Measurements from ENCODE around the gene WNT5A.

Gene WNT5A

DNA sequence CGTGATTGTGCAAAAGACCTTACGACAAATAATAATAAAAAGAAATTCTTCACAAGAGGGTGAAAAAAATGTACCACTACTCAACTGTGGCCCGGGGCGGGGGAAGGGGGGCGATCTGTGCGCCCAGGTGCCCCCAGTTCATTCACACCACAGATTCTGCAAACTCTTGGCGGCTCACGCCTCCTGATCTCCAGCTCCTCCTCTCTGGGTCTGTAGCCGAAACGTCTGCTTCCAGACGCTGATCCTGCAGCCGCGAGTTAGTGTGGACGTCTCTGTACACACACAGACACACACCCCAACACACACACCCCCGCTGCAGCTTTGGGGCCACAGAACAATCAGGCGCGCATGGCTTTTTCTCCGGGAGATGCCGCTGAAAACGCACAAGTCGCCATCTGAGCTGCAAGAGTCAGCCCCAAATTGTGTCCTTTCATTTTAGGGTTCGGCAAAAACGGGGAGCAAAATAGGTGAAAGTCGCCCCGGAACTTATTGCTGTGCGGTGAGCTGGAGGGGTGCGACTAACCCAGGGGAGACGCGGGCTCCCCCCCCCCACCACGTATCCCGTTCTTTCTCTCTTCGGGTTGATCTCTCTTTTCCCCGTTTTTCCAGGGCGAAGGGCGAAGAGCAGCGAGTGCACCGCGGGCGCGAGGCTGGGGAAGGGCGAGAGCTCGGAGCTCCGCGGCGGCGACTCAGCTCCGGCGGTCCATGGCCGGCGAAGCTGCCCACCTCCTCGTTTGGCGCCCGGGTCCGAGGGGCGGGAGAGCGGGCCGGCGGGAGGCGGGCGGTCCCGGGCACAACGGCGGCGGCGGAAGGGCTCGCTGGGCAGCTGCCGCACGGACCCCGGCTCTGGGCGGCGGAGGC is 505 bp upstream of the WNT5A start:
- H3K4me3 ChIP-seq (ENCODE audit: low read depth, low read length) = peak overlapping the region; percentile 70
- TF ChIP-seq, protein P1, sequence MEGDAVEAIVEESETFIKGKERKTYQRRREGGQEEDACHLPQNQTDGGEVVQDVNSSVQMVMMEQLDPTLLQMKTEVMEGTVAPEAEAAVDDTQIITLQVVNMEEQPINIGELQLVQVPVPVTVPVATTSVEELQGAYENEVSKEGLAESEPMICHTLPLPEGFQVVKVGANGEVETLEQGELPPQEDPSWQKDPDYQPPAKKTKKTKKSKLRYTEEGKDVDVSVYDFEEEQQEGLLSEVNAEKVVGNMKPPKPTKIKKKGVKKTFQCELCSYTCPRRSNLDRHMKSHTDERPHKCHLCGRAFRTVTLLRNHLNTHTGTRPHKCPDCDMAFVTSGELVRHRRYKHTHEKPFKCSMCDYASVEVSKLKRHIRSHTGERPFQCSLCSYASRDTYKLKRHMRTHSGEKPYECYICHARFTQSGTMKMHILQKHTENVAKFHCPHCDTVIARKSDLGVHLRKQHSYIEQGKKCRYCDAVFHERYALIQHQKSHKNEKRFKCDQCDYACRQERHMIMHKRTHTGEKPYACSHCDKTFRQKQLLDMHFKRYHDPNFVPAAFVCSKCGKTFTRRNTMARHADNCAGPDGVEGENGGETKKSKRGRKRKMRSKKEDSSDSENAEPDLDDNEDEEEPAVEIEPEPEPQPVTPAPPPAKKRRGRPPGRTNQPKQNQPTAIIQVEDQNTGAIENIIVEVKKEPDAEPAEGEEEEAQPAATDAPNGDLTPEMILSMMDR (IDR thresholded peaks at IDR 0.05; ENCODE audit: borderline replicate concordance, insufficient read depth, low read depth, low read length) = peak; percentile 16; the same call in 1 of the 2 replicates

DNA sequence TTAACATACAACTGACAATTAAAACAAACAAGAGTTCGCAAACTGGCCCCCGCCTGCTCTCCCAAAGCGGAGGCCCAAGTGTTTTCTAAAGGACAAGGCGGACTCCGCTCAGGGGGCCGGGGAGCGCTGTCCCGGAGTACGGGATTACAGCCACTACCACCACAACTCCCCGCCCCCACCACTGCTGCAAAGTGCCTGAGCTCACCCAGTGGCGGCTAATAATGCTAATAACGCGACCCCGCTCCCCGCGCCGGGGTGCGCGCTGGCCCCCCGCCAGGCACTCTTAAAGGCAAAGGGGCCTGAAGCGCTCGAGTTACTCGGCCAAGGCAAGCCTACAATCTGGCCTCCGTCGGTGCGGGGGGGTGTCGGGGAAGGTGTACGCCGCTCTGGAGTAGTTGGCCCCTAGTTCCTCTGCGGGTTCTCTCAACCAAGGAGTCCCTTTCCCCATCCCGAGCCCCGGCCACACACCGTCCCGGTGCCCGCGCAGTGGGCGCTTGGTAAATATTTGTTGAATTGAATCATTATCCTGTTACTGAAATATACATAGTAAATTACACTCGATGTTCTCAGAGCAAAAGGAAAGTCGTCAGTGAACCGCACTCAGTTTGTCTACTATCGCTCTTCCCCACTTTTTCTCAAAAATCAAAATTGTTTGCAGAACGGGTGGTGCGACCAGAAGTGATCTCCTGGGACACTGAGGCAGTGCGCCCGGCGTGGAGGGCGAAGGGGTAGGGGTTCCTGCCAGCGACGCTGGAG is 827 bp downstream of the WNT5A start:
- TF ChIP-seq, protein P1 (IDR thresholded peaks at IDR 0.05; ENCODE audit: borderline replicate concordance, insufficient read depth, low read depth, low read length) = no peak
- peak overlapping the region; percentile 70 for H3K4me3 ChIP-seq (ENCODE audit: low read depth, low read length)

DNA sequence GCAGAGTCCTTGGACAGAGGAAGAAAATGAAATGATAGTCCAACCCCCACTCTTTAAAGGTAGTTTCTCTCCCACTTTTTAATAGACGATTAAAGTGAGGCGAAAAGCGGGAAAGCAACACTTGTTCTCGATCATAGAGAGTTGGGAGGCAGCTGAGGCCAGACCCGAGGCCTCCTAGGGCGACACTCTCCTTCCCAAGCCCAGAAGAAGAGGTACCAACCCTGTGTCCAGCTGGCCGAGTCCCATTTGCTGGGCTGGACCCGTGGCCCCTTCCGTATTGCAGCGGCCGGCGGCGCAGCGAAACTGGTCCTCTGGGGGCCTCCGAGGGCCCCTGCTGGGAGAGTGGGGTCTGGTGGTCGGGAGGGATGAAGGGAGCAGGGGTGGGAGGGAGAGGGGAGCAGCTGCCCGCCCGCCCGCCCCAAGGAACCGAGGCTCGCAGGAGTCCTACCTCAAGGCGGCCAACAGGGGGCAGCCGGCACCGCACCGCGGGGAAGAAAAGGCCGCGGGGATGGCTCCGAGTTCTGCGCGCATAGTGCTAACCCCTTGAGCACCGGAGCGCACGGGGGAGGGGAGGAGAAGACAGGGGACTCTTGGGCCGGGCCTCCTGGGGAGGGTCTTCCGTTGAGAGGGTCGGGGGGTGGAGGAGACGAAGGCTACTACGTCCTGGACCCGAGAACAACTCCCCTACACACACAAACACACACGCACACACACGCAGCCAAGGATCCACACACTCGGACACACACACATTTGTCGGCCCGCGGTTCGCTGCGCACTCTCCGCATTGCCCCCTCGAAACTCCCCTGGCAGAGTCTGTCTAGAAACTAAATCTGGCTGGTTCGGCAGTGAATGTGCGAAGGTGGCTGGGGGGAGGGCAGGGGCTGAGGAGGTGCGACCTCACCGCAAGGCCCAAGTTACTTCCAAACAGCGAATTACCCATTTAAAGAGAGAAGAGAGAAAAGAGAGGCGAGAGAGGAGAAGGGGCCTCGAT is 2.0 kb downstream of the WNT5A start:
- TF ChIP-seq, protein P1 (IDR thresholded peaks at IDR 0.05; ENCODE audit: borderline replicate concordance, insufficient read depth, low read depth, low read length) = peak; percentile 80
- no peak overlapping the region for H3K4me3 ChIP-seq (ENCODE audit: low read depth, low read length)

DNA sequence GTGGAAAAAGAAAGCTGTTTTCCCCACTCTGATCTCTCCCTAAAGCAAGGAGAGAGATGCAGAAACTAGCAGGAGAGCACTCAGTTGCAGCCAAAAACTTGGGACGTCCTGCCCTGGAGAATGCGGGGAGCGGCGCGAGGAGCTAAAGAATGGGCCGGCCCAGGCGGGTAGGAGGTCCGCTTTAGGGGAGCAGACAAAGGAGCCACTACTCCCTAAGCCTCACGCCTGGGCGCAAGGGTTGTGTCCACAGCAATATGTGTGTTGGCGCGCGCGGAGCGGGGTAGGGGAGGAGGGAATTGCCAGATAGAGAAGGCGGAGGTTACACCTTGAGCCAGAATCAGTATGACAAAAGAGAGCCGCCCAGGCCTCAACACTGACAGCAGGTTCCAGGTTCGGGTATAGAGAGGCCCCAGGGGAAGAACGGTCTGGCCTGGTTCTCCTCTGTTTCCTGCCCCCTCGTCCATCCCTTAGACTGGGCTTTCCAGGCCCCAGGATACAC is 2.9 kb downstream of the WNT5A start:
- no peak overlapping the region for H3K4me3 ChIP-seq (ENCODE audit: low read depth, low read length)
- TF ChIP-seq, protein P1 (IDR thresholded peaks at IDR 0.05; ENCODE audit: borderline replicate concordance, insufficient read depth, low read depth, low read length) = no peak

DNA sequence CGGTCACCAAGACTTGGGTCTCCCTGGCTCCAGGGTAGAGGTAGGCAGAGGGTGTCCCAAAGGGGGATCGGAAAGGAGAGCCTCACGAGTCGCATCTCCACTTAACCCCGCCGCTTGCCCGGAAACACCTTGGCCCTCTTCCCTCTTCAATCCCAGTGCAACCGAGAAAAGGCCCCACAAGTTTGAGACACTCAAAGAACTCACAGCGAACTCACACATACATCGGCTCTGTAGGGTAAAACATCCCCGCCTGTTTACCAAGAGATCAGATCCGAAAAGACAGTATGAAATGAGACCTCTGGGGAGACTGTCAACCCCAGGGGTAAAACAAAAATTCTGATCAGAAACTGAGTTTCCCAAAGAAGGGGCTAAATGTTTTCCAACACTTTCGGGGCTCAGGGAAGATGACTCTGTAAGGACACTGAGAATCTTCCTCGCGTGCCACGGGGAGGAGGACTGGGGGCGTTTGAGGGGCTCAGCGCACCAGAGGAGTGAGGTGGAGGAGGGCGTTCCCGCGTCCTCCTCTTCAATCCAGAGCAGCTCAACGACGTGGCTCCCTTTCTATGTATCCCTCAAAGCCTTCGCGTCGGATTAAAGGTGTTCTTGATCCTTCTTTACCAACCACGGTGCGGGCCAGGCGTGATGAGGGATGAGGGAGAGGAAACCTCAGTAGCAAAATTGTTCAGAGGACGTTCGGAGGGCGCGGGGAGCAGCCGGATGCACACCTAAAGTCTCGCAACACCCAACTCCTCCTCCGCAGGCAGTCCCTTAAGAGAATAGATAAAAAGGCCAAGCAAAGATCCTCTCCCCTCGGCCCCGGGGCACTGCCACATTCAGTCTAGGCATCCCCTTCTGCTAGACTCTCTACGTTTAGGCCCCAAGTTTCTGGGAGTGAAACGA is 3.7 kb downstream of the WNT5A start:
- TF ChIP-seq, protein P1 (IDR thresholded peaks at IDR 0.05; ENCODE audit: borderline replicate concordance, insufficient read depth, low read depth, low read length) = no peak
- no peak overlapping the region for H3K4me3 ChIP-seq (ENCODE audit: low read depth, low read length)

Data from GM12875 (cell line).